OCI-LY3 (cell line): ENCODE measurements around the gene PTPRN2.

Source experiments
- H2AFZ ChIP-seq: fragments of 200-600, 300-600 bp; shearing (Covaris generic); 2 replicates; pipeline ENCODE4 v1.6.0; 2014; ENCODE audit warnings: antibody characterized with exemption, low read depth, low read length
- H3K27ac ChIP-seq: fragments of 200-600, 300-600 bp; sonication (generic); 2 replicates; pipeline ENCODE4 v1.5.1; 2014; ENCODE audit warnings: mild to moderate bottlenecking, low read length, moderate library complexity, mixed read lengths
- H3K27me3 ChIP-seq: fragments of 200-600, 300-600 bp; sonication (generic); 2 replicates; pipeline ENCODE4 v1.6.1; 2014; ENCODE audit warnings: low read depth, low read length, mixed read lengths
- H3K36me3 ChIP-seq: fragments of 200-600, 300-600 bp; sonication (generic); replicated peaks from 2 replicates; pipeline ENCODE3; 2014; ENCODE audit warnings: low read depth, low read length, mixed read lengths
- H3K4me1 ChIP-seq: fragments of 300-600, 200-600 bp; sonication (generic); 2 replicates; pipeline ENCODE4 v1.6.1; 2014; ENCODE audit warnings: low read length, mixed read lengths
- H3K4me2 ChIP-seq: fragments of 200-600, 300-600 bp; sonication (generic); 2 replicates; pipeline ENCODE4 v1.6.1; 2014; ENCODE audit warnings: low read length, mixed read lengths
- H3K4me3 ChIP-seq: fragments of 300-600, 200-600 bp; sonication (generic); 2 replicates; pipeline ENCODE4 v1.5.1; 2014; ENCODE audit warnings: antibody characterized with exemption, mild to moderate bottlenecking, low read length, moderate library complexity
- H3K79me2 ChIP-seq: fragments of 300-600, 200-600 bp; shearing (Covaris generic); 2 replicates; pipeline ENCODE4 v1.6.1; 2014; ENCODE audit warnings: mild to moderate bottlenecking, low read length, mixed read lengths
- H3K9ac ChIP-seq: fragments of 300-600, 200-600 bp; shearing (Covaris generic); 2 replicates; pipeline ENCODE4 v1.6.0; 2014; ENCODE audit warnings: mild to moderate bottlenecking, low read length, moderate library complexity
- H3K9me3 ChIP-seq: fragments of 200-600, 300-600 bp; shearing (Covaris generic); 2 replicates; pipeline ENCODE4 v1.6.1; 2014; ENCODE audit warnings: low read length, mixed read lengths; ENCODE audit not compliant: insufficient read depth
- H4K20me1 ChIP-seq: fragments of 200-600, 300-600 bp; sonication (generic); 2 replicates; pipeline ENCODE4 v1.6.1; 2016; ENCODE audit warnings: low read length, mixed read lengths; ENCODE audit not compliant: insufficient read depth
- CTCF ChIP-seq: fragments of 200-600, 300-600 bp; sonication (generic); IDR thresholded peaks from 2 replicates; pipeline ENCODE4 v1.5.1; 2014; ENCODE audit warnings: antibody characterized with exemption, low read length, low read depth
- EZH2phosphoT487 ChIP-seq: fragments of 200-600 bp; shearing (Covaris generic); IDR thresholded peaks from 2 replicates; pipeline ENCODE4 v1.6.1; 2018; ENCODE audit warnings: antibody characterized with exemption, mixed run types, low read depth

PTPRN2 gene

GRCh38 chr7:158495216-158495615 lies 92.4 kb downstream of the PTPRN2 start:
- H3K27ac ChIP-seq, result no peak overlapping the region
- no peak overlapping the region for H3K4me2 ChIP-seq
- no peaks in the 10 kb centered on the region; the same call in 1 of the 2 replicates for H3K9me3 ChIP-seq
- no peak overlapping the region for H3K9ac ChIP-seq
- no peaks in the 10 kb centered on the region for H4K20me1 ChIP-seq
- no peaks in the 10 kb centered on the region for H3K36me3 ChIP-seq
- TF ChIP-seq EZH2phosphoT487 (no peak), CTCF (no peak)
- peaks cover 6% of the 10 kb centered on the region; the same call in 1 of the 2 replicates for H3K4me1 ChIP-seq
- H3K4me3 ChIP-seq, result no peak overlapping the region
- H3K79me2 ChIP-seq, result no peaks in the 10 kb centered on the region
- H2AFZ ChIP-seq, result no peak overlapping the region
- peaks cover 8% of the 10 kb centered on the region; the same call in 1 of the 2 replicates for H3K27me3 ChIP-seq

GRCh38 chr7:158494643-158495042 lies 93.0 kb downstream of the PTPRN2 start:
- peaks cover 8% of the 10 kb centered on the region; the same call in 1 of the 2 replicates for H3K27me3 ChIP-seq
- TF ChIP-seq EZH2phosphoT487 (no peak), CTCF (no peak)
- no peaks in the 10 kb centered on the region for H3K36me3 ChIP-seq
- H3K9me3 ChIP-seq, result no peaks in the 10 kb centered on the region
- H3K27ac ChIP-seq, result no peak overlapping the region
- H3K9ac ChIP-seq, result no peak overlapping the region
- no peak overlapping the region for H3K4me3 ChIP-seq
- peaks cover 6% of the 10 kb centered on the region; the same call in 1 of the 2 replicates for H3K4me1 ChIP-seq
- H3K4me2 ChIP-seq, result 0 out of 2 replicates have a peak overlapping the region, but pooled peaks have one; percentile 7
- H4K20me1 ChIP-seq, result no peaks in the 10 kb centered on the region
- 0 out of 2 replicates have a peak overlapping the region, but pooled peaks have one; percentile 77 for H2AFZ ChIP-seq
- H3K79me2 ChIP-seq, result no peaks in the 10 kb centered on the region

GRCh38 chr7:158494162-158494586 lies 93.4 kb downstream of the PTPRN2 start:
- TF ChIP-seq CTCF (peak; percentile 59), EZH2phosphoT487 (no peak)
- peak overlapping the region; percentile 77; the same call in 1 of the 2 replicates for H2AFZ ChIP-seq

GRCh38 chr7:158492367-158492764 lies 95.3 kb downstream of the PTPRN2 start:
- Histone ChIP-seq H2AFZ (no peak overlapping the region), H3K27ac (no peak overlapping the region), H4K20me1 (no peaks in the 10 kb centered on the region), H3K4me1 (peaks cover 6% of the 10 kb centered on the region; the same call in 1 of the 2 replicates), H3K27me3 (peaks cover 8% of the 10 kb centered on the region; the same call in 1 of the 2 replicates), H3K4me2 (no peak overlapping the region), H3K9ac (no peak overlapping the region), H3K9me3 (no peaks in the 10 kb centered on the region), H3K36me3 (no peaks in the 10 kb centered on the region), H3K4me3 (no peak overlapping the region), H3K79me2 (no peaks in the 10 kb centered on the region)
- no peak for TF ChIP-seq EZH2phosphoT487
- TF ChIP-seq CTCF, result no peak

More at GRCh38 chr7:158494162-158494586, 93.4 kb downstream of the PTPRN2 start:
- Histone ChIP-seq H3K4me1 (peaks cover 6% of the 10 kb centered on the region; the same call in 1 of the 2 replicates), H3K36me3 (no peaks in the 10 kb centered on the region), H3K4me2 (0 out of 2 replicates have a peak overlapping the region, but pooled peaks have one; percentile 7), H3K4me3 (no peak overlapping the region), H3K9me3 (no peaks in the 10 kb centered on the region), H3K9ac (no peak overlapping the region), H3K27ac (no peak overlapping the region), H3K79me2 (no peaks in the 10 kb centered on the region), H4K20me1 (no peaks in the 10 kb centered on the region), H3K27me3 (peaks cover 8% of the 10 kb centered on the region; the same call in 1 of the 2 replicates)
